Stomach (tissue), 9 donors: Measurements from ENCODE around the gene DSTYK. TPM values are rescaled to one million over a fixed set of nuclear protein-coding genes. Genes with fewer than 3 reads are reported as not detected.
A peak's percentile ranks its signal among the peaks of the same experiment; 100 is the strongest.

Experiments used
- DNase-seq, 2 donors: peaks; one replicate each; pipeline versions ENCODE4 v3.0.0 to v3.0.0-alpha.2; 2013 to 2019
- H3K27ac ChIP-seq, 5 donors: fragments of 200-600 bp in 4 of 5; sonication (generic) in 4 of 5; one replicate each; pipeline ENCODE4 v1.5.1; 2013 to 2019; ENCODE audit warnings: mild to moderate bottlenecking in 1 of 5, moderate library complexity in 1 of 5
- H3K27me3 ChIP-seq, 3 donors: fragments of 200-600 bp; sonication (generic); one replicate each; pipeline ENCODE4 v1.5.1; 2017 to 2019; ENCODE audit warnings: mixed run types in 1 of 3
- H3K36me3 ChIP-seq, 4 donors: fragments of 200-600 bp; sonication (generic); 1 replicate in 3 of 4; 2 replicates in 1 of 4; pipeline ENCODE4 v1.5.1; 2016 to 2019
- H3K4me1 ChIP-seq, 4 donors: fragments of 200-600 bp; sonication (generic); one replicate each; pipeline ENCODE4 v1.5.1; 2016 to 2019
- H3K4me3 ChIP-seq, 4 donors: fragments of 200-600 bp; sonication (generic) in 3 of 4; one replicate each; pipeline ENCODE4 v1.5.1; 2016 to 2019; ENCODE audit warnings: mild to moderate bottlenecking in 1 of 4
- H3K9me3 ChIP-seq, 4 donors: fragments of 200-600 bp; sonication (generic); one replicate each; pipeline ENCODE4 v1.5.1; 2016 to 2019
- EP300 ChIP-seq: sonication (generic); formaldehyde crosslinking; IDR thresholded peaks from one replicate; pipeline ENCODE4 v1.6.1; 2017; ENCODE audit warnings: antibody characterized with exemption
- POLR2A ChIP-seq, 4 donors: fragments of 450-650 bp; IDR thresholded peaks; one replicate each; pipeline ENCODE4 v1.6.1; 2016; ENCODE audit warnings: antibody characterized with exemption in 4 of 4, control low read depth in 2 of 4, mild to moderate bottlenecking in 1 of 4, moderate library complexity in 1 of 4
- POLR2AphosphoS5 ChIP-seq, 3 donors: sonication (generic); formaldehyde crosslinking; IDR thresholded peaks; one replicate each; pipeline ENCODE4 v1.6.1; 2016; ENCODE audit warnings: antibody characterized with exemption in 3 of 3
- WGBS, 5 donors: extraction: QIAGEN DNeasy Blood & Tissue Kit in 3 of 5; methylation state at CpG; one replicate each; pipeline versions ENCODE4 v1.1.5 to v1.1.7; 2013 to 2018; 5-methylcytosine and 5-hydroxymethylcytosine counted together
- intact Hi-C: fragments of 100-400 bp; cut with DNase I; formaldehyde crosslinking; loops from one replicate; pipeline ENCODE4 v1.15.1; 2023; ENCODE audit warnings: low total_unique reads
- polyA plus RNA-seq, 3 donors: library from polyadenylated mRNA; stranded (reverse); fragments of 200-250 nt; gene quantifications; one replicate each; pipeline ENCODE4 v1.2.3, GENCODE V29; 2013
- total RNA-seq, 5 donors: library from RNA; depleted of rRNA; stranded (reverse); fragments of >200 nt; gene quantifications; one replicate each; pipeline versions ENCODE4 v1.1.0 to v1.2.3, GENCODE V29; 2014 to 2016
- TF ChIP-seq, protein P1 (sequence below), 7 experiments: fragments of 450-650 bp in 4 of 7; fragments of 200-600 bp in 3 of 7; sonication (generic) in 3 of 7; IDR thresholded peaks; one replicate each; pipeline ENCODE4 v1.5.1; 2016 to 2019; ENCODE audit warnings: antibody characterized with exemption in 7 of 7, control low read depth in 2 of 7, mild to moderate bottlenecking in 1 of 7
- donor health status: healthy with polysubstance abuse.
- donor health status: Bipolar disorder and iron deficiency.
- donor health status: healthy.

DSTYK gene
- total and polyA plus RNA-seq, 8 donors = 2.4 to 15.2 (median 3.4) TPM

DNA sequence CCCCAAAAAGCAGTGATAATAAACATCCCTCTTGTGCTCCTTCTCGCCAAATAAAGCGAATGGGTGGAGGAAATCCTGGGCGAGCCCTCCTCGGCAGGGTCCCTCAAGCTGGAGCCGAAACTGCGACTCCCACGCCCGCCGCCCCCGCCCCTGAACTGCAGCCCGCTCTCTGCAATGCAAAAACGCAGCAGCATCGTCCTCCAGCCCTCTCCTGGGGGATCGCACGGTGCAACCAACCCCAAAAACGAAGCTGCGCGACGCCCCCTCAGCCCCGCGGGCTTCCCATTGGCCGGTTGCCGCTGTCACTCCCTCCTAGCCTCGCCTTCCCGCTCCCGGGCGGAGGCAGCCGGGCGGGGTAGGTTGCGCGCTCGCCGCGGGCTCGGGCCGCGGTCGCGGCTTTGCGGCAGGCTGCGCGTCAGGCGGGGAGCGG lies 16.1 kb upstream of the DSTYK start, which contains the start of gene TMCC2:
Gene TMCC2 (plus strand): TSS at position 363 of the 430 bp plus-strand sequence. CDS start 619 bp downstream, outside the sequence.
- Histone ChIP-seq H3K4me1 (peaks cover 19 to 36% (median 33%) of the 10 kb centered on the region in 4 donors), H3K36me3 (no peaks in the 10 kb centered on the region), H3K9me3 (no peaks in the 10 kb centered on the region), H3K27me3 (peaks cover 0 to 19% (median 6%) of the 10 kb centered on the region in 3 donors), H3K27ac (peak within 1 kb of the TSS in 2 of 5 donors; percentile 42 to 59), H3K4me3 (peak within 1 kb of the TSS; percentile 60 to 73 (median 68))
- TF ChIP-seq POLR2A (IDR thresholded peaks at IDR 0.05) (no peak), POLR2AphosphoS5 (IDR thresholded peaks at IDR 0.05) (peak; percentile 13 to 69 (median 47)), EP300 (no peak)
- TF ChIP-seq, protein P1, sequence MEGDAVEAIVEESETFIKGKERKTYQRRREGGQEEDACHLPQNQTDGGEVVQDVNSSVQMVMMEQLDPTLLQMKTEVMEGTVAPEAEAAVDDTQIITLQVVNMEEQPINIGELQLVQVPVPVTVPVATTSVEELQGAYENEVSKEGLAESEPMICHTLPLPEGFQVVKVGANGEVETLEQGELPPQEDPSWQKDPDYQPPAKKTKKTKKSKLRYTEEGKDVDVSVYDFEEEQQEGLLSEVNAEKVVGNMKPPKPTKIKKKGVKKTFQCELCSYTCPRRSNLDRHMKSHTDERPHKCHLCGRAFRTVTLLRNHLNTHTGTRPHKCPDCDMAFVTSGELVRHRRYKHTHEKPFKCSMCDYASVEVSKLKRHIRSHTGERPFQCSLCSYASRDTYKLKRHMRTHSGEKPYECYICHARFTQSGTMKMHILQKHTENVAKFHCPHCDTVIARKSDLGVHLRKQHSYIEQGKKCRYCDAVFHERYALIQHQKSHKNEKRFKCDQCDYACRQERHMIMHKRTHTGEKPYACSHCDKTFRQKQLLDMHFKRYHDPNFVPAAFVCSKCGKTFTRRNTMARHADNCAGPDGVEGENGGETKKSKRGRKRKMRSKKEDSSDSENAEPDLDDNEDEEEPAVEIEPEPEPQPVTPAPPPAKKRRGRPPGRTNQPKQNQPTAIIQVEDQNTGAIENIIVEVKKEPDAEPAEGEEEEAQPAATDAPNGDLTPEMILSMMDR (IDR thresholded peaks at IDR 0.05) = no peak
- 0 to 4% (median 1%) methylated on average over 10 to 44 of the region's 44 CpGs for WGBS, 5 donors
- intact Hi-C loops = no loop called here
- peak; percentile 81 to 97 for DNase-seq

DNA sequence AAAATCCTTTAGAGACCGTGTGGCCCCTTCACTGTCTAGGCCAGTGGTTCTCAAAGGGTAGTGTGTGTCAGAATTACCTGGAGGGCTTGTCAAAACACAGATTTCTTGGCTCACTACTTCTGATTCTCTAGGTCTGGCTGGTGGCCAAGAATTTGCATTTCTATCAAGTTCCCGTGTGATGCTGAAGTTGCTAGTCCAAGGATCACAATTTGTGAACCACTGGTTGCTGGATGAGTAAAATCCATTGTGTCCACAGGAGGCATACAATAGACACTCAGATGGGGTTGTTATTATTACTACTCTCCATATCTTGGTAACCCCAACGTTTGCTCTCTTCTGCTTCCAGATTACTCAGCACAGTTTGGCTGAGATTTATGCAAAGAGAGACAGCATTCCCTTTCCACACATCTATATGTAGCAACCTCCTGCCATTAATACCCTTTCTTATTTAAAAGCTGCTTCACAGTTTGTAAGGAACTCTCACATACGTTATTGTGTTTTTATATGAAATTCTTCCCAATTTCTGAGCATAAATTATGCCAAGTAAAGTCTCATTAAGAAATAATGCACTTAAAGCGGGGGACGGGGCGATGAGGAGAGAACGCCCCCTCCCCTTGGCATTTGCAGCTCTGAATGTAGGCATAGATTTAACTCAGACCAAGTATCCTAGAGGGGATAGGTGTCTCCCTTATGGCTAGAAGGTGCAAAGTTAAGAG lies 15.5 kb upstream of the DSTYK start:
- Histone ChIP-seq H3K27ac (peak overlapping the region in 1 of 5 donors; percentile 46), H3K4me3 (peak overlapping the region; percentile 60 to 73 (median 68)), H3K27me3 (peaks cover 0 to 19% (median 6%) of the 10 kb centered on the region in 3 donors), H3K36me3 (no peaks in the 10 kb centered on the region), H3K4me1 (peaks cover 19 to 36% (median 33%) of the 10 kb centered on the region in 4 donors), H3K9me3 (no peaks in the 10 kb centered on the region)
- 12 to 15% (median 13%) methylated on average over 8 of the region's 8 CpGs for WGBS, 5 donors
- DNase-seq = peak in 1 of 2 donors; percentile 55
- intact Hi-C loops = no loop called here
- TF ChIP-seq POLR2A (IDR thresholded peaks at IDR 0.05) = no peak
- TF ChIP-seq EP300 = no peak
- TF ChIP-seq, protein P1 (IDR thresholded peaks at IDR 0.05) = no peak
- no peak for TF ChIP-seq POLR2AphosphoS5 (IDR thresholded peaks at IDR 0.05)

GRCh38 chr1:205225901-205226765 lies 14.6 kb upstream of the DSTYK start:
- no peak overlapping the region for H3K27ac ChIP-seq
- DNase-seq = no peak
- H3K27me3 ChIP-seq = peaks cover 0 to 19% (median 6%) of the 10 kb centered on the region in 3 donors
- peaks cover 19 to 36% (median 33%) of the 10 kb centered on the region in 4 donors for H3K4me1 ChIP-seq
- H3K9me3 ChIP-seq = no peaks in the 10 kb centered on the region
- no peaks in the 10 kb centered on the region for H3K36me3 ChIP-seq
- TF ChIP-seq EP300 = no peak
- TF ChIP-seq, protein P1 (IDR thresholded peaks at IDR 0.05) = no peak
- no peak for TF ChIP-seq POLR2AphosphoS5 (IDR thresholded peaks at IDR 0.05)
- no peak for TF ChIP-seq POLR2A (IDR thresholded peaks at IDR 0.05)
- 57 to 66% (median 63%) methylated on average over 11 of the region's 11 CpGs for WGBS, 5 donors
- intact Hi-C loops = no loop called here
- no peak overlapping the region for H3K4me3 ChIP-seq

- H3K36me3 ChIP-seq = no peaks in the 10 kb centered on the region
- H3K27ac ChIP-seq = no peak overlapping the region
- intact Hi-C loops = no loop called here
- no peak for DNase-seq
- peaks cover 0 to 19% (median 6%) of the 10 kb centered on the region in 3 donors for H3K27me3 ChIP-seq
- no peak overlapping the region for H3K4me3 ChIP-seq
- H3K9me3 ChIP-seq = no peaks in the 10 kb centered on the region
- peaks cover 18 to 28% (median 26%) of the 10 kb centered on the region in 4 donors for H3K4me1 ChIP-seq
- no peak for TF ChIP-seq EP300
These were observed 13.2 kb upstream of the DSTYK start for GRCh38 chr1:205224736-205225135.
